Panc1 (cell line): Measurements from ENCODE around the gene PAX9. TPM values are rescaled to one million over a fixed set of nuclear protein-coding genes. Genes with fewer than 3 reads are reported as not detected.

ENCODE experiments used
- ATAC-seq: fragments of 200-7000 bp; cut with Tn5 transposase; 2 replicates; pipeline ENCODE4 v1.9.1; 2020; ENCODE audit warnings: mild to moderate bottlenecking, moderate library complexity
- BruUV-seq: library from RNA; stranded (reverse); fragments of 400-500 nt; replicated peaks from 2 replicates; lab custom pipeline; 2021; lab: Mats Ljungman, UMichigan
- CTCF ChIA-PET: fragments of 300-600 bp; sonication (Branson Sonifier 250); formaldehyde crosslinking; loops from one replicate; lab custom pipeline; 2022; ENCODE audit warnings: antibody characterized with exemption; lab: Charles Lee
- POLR2A ChIA-PET: fragments of 300-600 bp; sonication (Branson Sonifier 250); formaldehyde crosslinking; loops from one replicate; lab custom pipeline; 2022; ENCODE audit warnings: antibody characterized with exemption; lab: Charles Lee
- DNase-seq: peaks from one replicate; pipeline ENCODE4 v3.0.0-alpha.2; 2010; ENCODE audit warnings: low read depth, low spot score
- H3K27ac ChIP-seq: 2 replicates; pipeline ENCODE4 v1.5.1; 2011; ENCODE audit warnings: mild to moderate bottlenecking, low read length, inconsistent platforms
- H3K27me3 ChIP-seq: fragments of 200-500 bp; sonication (Bioruptor generic); 2 replicates; pipeline ENCODE4 v1.6.0; 2014; ENCODE audit warnings: low read length, inconsistent platforms; ENCODE audit not compliant: control insufficient read depth, insufficient read depth
- H3K36me3 ChIP-seq: fragments of 200-500 bp; sonication (Bioruptor generic); 2 replicates; pipeline ENCODE4 v1.5.1; 2014; ENCODE audit warnings: inconsistent platforms, mild to moderate bottlenecking, low read length, moderate library complexity; ENCODE audit not compliant: control insufficient read depth, insufficient read depth
- H3K4me1 ChIP-seq: 2 replicates; pipeline ENCODE4 v1.5.1; 2011; ENCODE audit warnings: inconsistent platforms, mild to moderate bottlenecking, low read length, moderate library complexity; ENCODE audit not compliant: control insufficient read depth, insufficient read depth
- H3K4me3 ChIP-seq, 2 experiments: 2 replicates each; pipeline ENCODE4 v1.5.1; 2011 to 2012; ENCODE audit warnings: low read depth in 2 of 2, low read length in 2 of 2, mild to moderate bottlenecking in 2 of 2, inconsistent platforms in 1 of 2, moderate library complexity in 1 of 2
- H3K9me3 ChIP-seq: fragments of 200-500 bp; sonication (Bioruptor generic); 2 replicates; pipeline ENCODE4 v1.5.1; 2014; ENCODE audit warnings: low read depth, mild to moderate bottlenecking, inconsistent platforms, low read length, moderate library complexity; ENCODE audit not compliant: control insufficient read depth, insufficient read depth
- POLR2AphosphoS5 ChIP-seq: IDR thresholded peaks from 2 replicates; pipeline ENCODE4 v1.6.1; 2012; ENCODE audit warnings: mild to moderate bottlenecking, low read depth, low read length, moderate library complexity
- SIN3A ChIP-seq: IDR thresholded peaks from 2 replicates; pipeline ENCODE4 v1.6.1; 2012; ENCODE audit warnings: low read depth, mild to moderate bottlenecking, low read length, moderate library complexity, borderline replicate concordance; ENCODE audit not compliant: insufficient read depth
- TCF7L2 ChIP-seq: IDR thresholded peaks from 2 replicates; pipeline ENCODE4 v1.6.1; 2011; ENCODE audit warnings: mild to moderate bottlenecking, low read depth, low read length, inconsistent platforms
- in situ Hi-C: cut with HindIII; loops from 2 replicates; pipeline ENCODE4 v1.10.0; 2016; ENCODE audit warnings: low sequenced_read_pairs, low pct_unique_long_range_greater_than_20kb
- intact Hi-C: fragments of 100-400 bp; cut with micrococcal nuclease; formaldehyde crosslinking; loops from one replicate; pipeline ENCODE4 v1.10.0; 2022; ENCODE audit not compliant: unreplicated experiment
- total RNA-seq: library from RNA; stranded (reverse); gene quantifications from one replicate; pipeline ENCODE4 v1.2.1, GENCODE V29; 2021; ENCODE audit not compliant: unreplicated experiment
- TF ChIP-seq, protein P1 (sequence below): fragments of 450-650 bp; IDR thresholded peaks from 2 replicates; pipeline ENCODE4 v1.5.1; 2017; ENCODE audit warnings: mild to moderate bottlenecking
- TF ChIP-seq, protein P2 (sequence below), 2 experiments: IDR thresholded peaks; 2 replicates each; pipeline ENCODE4 v1.6.1; 2011 to 2012; ENCODE audit warnings: low read depth in 2 of 2, control low read depth in 1 of 2, low read length in 1 of 2, mild to moderate bottlenecking in 1 of 2, moderate library complexity in 1 of 2; ENCODE audit not compliant: insufficient read depth in 1 of 2

Gene PAX9
- total RNA-seq, 1 experiment from 2014 or later, result 0.82 TPM

DNA sequence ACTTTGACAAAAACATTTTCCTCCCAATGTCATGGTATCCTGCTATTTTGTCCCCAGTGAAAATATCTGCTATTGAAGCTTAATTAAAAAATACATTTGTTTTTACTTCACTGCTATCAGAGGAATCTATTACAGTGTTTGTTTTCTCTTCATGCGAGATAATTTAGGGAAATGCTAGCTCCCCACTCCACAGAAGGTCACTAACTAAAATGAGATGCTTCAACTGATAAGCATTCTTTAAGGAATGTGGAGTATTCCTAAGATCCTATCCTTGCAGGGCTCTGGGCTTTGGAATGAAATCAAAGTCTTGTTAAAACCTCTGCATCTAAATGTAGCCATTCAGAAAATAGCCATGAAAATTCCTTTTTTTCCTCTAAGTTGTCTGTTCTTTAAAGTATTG, 39.5 kb downstream of the PAX9 start:
- Histone ChIP-seq H3K27me3 (no peaks in the 10 kb centered on the region), H3K36me3 (no peaks in the 10 kb centered on the region), H3K9me3 (no peaks in the 10 kb centered on the region), H3K4me3 (no peak overlapping the region), H3K27ac (no peak overlapping the region), H3K4me1 (no peaks in the 10 kb centered on the region)
- DNase-seq (no peak), ATAC-seq (no peak)
- TF ChIP-seq, protein P1, sequence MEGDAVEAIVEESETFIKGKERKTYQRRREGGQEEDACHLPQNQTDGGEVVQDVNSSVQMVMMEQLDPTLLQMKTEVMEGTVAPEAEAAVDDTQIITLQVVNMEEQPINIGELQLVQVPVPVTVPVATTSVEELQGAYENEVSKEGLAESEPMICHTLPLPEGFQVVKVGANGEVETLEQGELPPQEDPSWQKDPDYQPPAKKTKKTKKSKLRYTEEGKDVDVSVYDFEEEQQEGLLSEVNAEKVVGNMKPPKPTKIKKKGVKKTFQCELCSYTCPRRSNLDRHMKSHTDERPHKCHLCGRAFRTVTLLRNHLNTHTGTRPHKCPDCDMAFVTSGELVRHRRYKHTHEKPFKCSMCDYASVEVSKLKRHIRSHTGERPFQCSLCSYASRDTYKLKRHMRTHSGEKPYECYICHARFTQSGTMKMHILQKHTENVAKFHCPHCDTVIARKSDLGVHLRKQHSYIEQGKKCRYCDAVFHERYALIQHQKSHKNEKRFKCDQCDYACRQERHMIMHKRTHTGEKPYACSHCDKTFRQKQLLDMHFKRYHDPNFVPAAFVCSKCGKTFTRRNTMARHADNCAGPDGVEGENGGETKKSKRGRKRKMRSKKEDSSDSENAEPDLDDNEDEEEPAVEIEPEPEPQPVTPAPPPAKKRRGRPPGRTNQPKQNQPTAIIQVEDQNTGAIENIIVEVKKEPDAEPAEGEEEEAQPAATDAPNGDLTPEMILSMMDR, result no peak
- TF ChIP-seq POLR2AphosphoS5 (no peak), TCF7L2 (no peak), SIN3A (no peak)
- TF ChIP-seq, protein P2, sequence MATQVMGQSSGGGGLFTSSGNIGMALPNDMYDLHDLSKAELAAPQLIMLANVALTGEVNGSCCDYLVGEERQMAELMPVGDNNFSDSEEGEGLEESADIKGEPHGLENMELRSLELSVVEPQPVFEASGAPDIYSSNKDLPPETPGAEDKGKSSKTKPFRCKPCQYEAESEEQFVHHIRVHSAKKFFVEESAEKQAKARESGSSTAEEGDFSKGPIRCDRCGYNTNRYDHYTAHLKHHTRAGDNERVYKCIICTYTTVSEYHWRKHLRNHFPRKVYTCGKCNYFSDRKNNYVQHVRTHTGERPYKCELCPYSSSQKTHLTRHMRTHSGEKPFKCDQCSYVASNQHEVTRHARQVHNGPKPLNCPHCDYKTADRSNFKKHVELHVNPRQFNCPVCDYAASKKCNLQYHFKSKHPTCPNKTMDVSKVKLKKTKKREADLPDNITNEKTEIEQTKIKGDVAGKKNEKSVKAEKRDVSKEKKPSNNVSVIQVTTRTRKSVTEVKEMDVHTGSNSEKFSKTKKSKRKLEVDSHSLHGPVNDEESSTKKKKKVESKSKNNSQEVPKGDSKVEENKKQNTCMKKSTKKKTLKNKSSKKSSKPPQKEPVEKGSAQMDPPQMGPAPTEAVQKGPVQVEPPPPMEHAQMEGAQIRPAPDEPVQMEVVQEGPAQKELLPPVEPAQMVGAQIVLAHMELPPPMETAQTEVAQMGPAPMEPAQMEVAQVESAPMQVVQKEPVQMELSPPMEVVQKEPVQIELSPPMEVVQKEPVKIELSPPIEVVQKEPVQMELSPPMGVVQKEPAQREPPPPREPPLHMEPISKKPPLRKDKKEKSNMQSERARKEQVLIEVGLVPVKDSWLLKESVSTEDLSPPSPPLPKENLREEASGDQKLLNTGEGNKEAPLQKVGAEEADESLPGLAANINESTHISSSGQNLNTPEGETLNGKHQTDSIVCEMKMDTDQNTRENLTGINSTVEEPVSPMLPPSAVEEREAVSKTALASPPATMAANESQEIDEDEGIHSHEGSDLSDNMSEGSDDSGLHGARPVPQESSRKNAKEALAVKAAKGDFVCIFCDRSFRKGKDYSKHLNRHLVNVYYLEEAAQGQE (IDR thresholded peaks at IDR 0.05; ENCODE audit: insufficient read depth in 1 of 2, low read depth in 2 of 2, low read length in 1 of 2), result no peak
- BruUV-seq, result no TSS peak
- ChIA-PET POLR2A (interaction anchor here (0.5 to 0.6 kb wide), 2 partner anchors 25 to 835 kb away, joined by 3 to 5 read pairs; no protein-coding TSS in a partner anchor), CTCF (no interaction called here)
- intact Hi-C loops, result no loop called here
- in situ Hi-C loops, result no loop called here

DNA sequence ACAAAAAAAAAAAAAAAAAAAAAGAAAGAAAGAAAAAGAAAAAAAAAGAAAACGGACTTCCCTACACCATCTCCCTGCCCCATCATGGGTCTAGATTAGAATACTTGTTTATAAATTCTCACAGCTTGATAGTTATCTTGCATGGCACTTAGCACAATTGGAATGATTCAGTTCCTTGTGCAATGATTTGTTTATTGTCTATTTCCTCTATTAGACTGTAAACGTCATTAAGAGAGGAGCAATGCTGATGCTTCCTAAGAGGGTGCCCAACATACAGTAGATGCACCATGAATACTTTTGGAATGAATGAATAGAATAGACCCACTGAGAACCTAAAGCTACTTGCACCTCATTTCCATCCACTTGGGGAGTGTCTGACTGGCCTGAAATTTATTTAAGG, 40.8 kb downstream of the PAX9 start:
- H3K36me3 ChIP-seq, result no peaks in the 10 kb centered on the region
- TF ChIP-seq, protein P2 (IDR thresholded peaks at IDR 0.05; ENCODE audit: insufficient read depth in 1 of 2, low read depth in 2 of 2, low read length in 1 of 2), result no peak
- TF ChIP-seq SIN3A, result no peak
- no peak for TF ChIP-seq TCF7L2
- no peak for TF ChIP-seq POLR2AphosphoS5
- TF ChIP-seq, protein P1, result no peak
- ChIA-PET CTCF (no interaction called here), POLR2A (no interaction called here)
- DNase-seq (no peak), ATAC-seq (no peak)
- no peaks in the 10 kb centered on the region for H3K27me3 ChIP-seq
- no peaks in the 10 kb centered on the region for H3K4me1 ChIP-seq
- in situ Hi-C loops (no loop called here), intact Hi-C loops (no loop called here)
- H3K9me3 ChIP-seq, result no peaks in the 10 kb centered on the region
- no peak overlapping the region for H3K27ac ChIP-seq
- no TSS peak for BruUV-seq
- H3K4me3 ChIP-seq, result no peak overlapping the region
